ENCODE measurements around the gene IL6.
"Not testable (repeated sequence)": the region's sequence is repeated elsewhere in the genome, so short reads cannot be mapped to it uniquely, and the experiment has no call there.

The IL6 gene

DNA sequence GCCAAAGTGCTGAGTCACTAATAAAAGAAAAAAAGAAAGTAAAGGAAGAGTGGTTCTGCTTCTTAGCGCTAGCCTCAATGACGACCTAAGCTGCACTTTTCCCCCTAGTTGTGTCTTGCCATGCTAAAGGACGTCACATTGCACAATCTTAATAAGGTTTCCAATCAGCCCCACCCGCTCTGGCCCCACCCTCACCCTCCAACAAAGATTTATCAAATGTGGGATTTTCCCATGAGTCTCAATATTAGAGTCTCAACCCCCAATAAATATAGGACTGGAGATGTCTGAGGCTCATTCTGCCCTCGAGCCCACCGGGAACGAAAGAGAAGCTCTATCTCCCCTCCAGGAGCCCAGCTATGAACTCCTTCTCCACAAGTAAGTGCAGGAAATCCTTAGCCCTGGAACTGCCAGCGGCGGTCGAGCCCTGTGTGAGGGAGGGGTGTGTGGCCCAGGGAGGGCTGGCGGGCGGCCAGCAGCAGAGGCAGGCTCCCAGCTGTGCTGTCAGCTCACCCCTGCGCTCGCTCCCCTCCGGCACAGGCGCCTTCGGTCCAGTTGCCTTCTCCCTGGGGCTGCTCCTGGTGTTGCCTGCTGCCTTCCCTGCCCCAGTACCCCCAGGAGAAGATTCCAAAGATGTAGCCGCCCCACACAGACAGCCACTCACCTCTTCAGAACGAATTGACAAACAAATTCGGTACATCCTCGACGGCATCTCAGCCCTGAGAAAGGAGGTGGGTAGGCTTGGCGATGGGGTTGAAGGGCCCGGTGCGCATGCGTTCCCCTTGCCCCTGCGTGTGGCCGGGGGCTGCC, at the start of gene IL6:
Gene IL6 (plus strand): TSS at position 294 of the 807 bp plus-strand sequence. CDS start 63 bp downstream, at position 357.
- peak; percentile 90 for DNase-seq

DNA sequence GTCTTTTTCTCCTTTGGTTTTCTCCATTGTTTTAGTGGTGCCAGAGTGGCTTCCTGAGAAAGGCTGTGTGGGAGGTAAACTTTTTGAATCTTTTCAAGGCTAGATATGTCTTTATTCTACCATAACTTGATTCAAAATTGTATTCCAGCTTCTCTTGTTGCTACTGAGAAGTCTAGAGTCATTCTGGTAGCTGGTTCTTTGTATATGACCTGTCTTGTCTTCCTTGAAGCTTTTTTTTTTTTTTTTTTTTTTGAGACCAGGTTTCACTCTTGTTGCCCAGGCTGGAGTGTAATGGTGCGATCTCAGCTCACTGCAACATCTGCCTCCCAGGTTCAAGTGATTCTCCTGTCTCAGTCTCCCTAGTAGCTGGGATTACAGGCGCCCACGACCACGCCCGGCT, 49.7 kb upstream of the IL6 start:
- DNase-seq = not testable (repeated sequence)

DNA sequence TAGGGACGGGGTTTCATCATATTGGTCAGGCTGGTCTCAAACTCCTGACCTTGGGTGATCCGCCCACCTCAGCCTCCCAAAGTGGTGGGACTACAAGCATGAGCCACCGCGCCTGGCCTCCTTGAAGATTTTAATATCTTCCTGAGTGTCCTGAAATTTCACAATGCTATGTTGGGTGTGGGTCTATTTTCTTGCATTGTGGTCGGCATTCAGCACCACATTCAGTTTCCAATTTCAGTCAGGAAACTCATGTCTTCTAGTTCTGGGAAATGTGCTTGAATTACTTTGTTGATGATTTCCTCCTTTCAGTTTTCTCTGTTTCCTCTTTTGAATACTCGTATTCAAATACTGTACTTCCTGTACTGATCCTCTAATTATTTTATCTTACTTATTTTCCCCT, 49.3 kb upstream of the IL6 start:
- no peak for DNase-seq

DNA sequence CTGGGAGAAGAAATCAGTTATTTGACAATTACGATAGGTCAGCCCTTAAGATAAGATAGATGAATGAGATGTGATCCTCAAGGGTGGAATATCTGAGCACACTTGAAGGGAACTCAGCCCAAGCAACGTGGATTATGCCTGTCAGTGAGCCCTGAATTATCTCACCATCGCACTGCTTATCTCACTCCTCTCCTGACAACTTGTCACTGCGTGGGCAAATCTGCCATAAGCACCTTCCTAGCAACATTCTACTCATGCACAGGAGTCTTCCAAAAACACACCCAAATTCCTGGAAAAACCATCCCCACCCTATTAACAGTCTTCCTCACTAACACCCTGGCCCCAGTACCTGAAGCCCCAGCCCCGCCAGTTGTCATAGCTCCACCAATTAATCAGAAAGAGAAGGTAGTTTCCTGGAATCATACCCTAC, 46.5 kb upstream of the IL6 start:
- no peak for DNase-seq

DNA sequence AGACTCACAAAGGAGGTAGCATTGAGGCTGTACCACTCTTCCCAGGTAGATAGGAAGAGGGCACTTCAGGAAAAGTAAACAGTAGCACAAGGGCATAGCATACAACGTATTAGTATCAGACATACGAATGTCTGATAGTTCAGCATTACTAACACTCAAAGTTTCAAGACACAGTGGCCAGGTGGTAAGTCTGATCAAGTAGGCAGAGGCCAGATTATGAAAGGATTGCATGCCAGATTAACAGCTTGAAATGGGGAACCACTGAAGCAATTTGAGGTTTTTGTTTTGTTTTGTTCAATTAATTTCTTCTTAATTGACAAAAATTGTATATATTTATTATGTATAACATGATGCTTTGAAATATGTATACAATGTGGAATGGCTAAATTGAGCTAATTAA, 45.7 kb upstream of the IL6 start:
- no peak for DNase-seq

DNA sequence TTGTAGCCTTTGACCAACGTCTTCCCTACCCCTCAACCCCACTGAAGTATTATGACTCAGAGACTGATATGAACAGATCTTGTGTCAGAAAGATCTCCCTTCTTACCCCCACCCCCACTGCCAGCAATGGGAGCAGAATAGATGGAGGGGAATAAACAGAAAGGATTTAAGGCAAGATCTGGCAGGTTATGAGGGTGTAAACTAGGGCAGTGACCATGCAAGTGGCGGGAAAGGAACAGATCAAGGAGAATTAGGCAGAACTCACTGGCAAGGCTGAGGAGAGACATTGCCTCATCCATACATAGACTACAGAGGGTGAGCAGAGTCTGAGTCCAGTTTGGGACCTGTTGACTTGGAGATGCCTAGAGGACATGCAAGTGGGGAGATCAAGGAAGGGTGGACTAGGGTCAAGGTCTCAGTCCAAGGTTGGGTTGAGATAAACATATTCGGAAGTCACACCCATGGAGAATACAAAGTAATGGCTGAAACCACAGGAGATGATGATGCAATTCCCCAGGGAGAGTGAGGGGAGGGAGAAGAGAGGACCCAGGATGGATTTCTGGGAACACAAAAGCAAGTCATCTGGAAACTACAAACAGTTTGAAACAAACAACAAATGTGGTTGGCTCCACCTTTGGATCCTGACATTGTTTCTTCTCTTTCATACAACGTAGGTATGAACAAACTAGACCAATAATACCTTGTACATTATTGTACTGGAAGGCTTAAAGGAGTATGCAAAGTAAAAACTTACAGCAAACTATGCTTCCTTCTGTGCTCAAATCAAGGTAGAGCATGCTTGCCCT, 44.9 kb upstream of the IL6 start:
- no peak for DNase-seq

DNA sequence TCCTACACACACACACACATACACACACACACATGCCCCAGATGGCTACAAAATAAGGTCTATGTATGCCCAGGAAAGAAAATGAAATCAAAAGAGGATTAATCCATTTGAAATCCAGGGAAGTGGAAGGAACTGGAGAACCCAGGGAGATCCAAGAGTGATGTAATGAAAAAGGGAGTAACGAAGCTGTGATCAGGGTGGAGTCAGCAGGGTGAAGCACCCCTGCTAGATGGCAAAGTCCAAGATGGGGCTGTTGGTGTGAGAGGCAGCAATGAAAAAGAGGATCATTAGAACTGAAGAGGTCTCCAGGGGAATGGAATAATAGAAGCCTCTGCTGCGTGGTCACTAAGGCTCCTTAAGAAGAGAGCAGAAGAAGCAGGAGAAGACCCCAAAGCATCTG, 43.6 kb upstream of the IL6 start:
- no peak for DNase-seq

DNA sequence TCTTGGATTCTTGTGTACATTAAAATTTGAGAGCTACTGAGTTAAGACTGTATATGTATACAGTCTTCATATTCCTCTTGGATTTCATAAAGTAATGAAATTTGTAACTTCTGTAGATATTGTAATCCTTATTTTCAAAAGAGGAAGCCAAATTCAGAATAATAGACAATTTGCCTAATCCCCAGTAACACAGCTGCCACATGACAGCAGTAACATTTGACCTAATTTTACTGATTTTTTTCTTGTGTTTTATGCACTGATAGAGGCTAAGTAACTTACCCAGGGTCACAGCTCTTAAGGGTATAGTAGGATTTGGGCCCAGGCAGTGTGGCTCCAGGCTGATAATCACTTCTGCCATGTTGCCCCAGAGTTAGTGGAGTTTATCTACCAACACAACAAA, 40.4 kb upstream of the IL6 start:
- no peak for DNase-seq

DNA sequence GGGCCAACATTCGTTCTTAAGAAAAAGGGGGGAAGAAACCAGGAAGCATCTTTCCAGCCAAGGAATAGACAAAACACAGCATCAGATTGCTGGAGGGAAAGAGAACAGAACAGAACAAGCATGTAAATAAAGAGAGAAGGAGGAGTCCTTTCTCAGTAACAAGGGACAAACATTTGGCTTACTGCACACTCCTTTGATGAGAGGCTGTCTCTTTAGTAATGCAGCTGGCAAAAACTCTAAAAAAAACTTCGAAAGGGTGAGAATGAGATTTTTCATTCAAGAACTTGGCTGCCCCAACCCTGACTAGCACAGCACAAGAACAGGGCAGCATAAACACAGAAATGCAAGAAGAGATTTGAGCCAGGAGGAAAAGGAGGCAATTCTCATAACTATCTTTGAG, 38.9 kb upstream of the IL6 start:
- no peak for DNase-seq

DNA sequence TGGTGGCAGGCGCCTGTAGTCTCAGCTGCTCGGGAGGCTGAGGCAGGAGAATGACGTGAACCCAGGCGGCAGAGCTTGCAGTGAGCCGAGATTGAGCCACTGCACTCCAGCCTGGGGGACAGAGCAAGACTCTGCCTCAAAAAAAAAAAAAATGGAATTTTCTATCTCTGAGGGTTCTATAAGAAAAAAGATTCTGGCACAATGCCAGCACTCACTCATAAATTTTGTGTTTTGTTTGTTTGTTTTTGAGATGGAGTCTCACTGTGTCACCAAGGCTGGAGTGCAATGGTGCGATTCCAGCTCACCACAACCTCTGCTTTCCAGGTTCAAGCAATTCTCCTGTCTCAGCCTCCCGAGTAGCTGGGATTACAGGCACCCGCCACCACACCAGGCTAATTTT, 38.1 kb upstream of the IL6 start:
- not testable (repeated sequence) for DNase-seq

DNA sequence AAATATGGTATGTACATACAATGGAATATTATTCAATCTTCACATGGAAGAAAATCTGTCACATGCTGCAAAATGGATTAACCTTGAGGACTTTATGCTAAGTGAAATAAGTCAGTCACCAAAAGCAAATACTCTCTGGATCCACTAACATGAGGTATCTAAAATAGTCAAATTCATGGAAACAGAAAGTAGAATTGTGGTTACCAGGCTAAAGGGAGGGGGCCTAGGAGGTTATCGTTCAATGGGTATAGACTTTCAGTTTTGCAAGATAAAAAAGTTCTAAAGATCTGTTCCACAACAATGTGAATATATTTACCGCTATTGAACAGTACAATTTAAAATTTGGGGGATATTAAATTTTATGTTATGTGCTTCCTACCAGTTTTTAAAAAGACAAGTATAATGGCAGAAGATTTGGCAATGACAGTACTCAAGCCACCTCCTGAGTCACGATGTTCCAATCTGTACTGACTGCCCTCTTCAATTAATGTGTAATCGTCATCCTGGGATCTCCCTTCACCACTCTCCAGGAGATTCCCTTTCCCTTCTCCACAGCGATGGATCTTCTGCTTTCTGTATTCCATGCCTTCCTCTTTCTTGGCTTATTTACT, 32.3 kb upstream of the IL6 start:
- no peak for DNase-seq

DNA sequence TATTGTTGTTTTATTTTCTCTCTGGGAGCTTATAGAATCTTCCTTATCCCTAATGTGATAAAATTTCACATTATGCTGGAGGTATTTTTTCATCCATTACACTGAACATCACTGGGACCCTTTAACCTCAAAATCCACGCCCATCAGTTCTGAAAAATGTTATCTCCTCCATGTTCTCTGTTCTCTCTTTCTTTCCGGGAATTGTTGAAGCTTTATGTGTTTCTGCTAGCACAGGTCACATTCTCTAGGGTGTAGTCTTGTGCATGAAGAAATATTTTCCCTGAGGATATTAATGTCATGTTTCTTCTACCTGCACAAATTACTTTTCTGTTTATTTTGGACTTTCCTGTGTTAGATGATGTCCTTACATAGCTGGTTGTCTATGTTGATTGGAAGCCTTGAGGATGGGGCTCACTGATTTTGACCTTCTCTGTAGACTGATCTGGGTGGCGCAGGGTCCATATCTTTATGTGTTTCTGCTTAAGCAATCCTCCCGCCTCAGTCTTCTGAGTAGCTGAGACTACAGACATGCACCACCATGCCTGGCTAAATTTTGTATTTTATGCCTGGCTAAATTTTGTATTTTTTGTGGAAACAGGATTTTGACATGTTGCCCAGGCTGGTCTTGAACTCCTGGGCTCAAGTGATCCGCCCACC, 31.4 kb upstream of the IL6 start:
- DNase-seq = no peak

DNA sequence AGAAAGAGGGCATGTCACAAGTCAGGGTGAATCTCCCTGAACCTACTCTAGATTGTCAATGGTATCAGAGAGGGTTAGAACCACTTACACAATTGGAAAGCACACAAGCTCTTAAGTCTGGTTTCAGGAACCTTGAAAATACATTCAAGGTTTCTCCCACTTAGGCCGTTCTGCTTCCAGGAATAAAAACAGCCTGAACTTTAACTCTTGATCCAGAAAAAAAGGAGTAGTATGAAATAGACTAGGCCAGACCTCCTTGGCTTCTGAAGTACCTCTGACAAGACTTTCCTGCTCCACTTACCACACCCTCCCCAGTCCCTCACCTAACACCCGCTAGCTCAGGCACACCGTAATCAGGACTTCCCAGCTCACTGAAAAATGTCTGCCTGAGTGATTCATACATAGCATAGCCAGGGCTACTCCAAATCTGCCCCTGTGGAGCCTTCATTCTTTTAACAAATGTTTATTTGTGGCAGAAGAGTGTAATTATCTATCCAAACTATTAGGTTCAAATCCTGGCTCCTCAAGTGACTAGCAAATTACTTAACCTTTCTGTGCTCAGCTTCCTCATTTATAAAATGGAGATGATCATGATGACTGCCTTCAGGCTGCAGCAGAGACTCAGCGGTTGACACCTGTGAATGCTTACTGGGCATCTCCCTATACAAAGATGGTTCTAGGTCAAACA, 30.3 kb upstream of the IL6 start:
- no peak for DNase-seq

DNA sequence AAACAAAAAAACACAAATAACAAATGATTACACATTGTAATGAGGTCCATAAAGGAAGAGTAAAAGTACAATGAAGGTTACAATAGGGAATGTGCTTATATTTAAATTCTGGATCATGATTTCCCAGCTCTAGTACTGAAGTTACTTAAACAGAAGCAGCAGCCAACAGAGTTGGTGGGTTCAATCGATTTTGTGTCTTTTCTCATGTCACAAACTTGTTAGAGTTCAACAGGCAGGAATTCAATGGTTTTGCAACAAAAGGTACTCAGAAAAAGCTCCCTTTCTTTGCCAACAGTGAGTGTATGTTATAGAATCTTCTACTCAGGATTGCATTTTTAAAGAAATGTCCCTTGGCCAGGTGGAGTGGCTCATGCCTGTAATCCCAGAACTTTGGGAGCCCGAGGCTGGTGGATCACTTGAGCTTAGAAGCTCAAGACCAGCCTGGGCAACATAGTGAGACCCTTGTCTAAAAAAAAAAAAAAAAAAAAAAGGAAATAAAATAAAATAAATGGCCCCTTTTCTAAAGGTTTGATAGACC, 29.6 kb upstream of the IL6 start:
- DNase-seq = no peak

DNA sequence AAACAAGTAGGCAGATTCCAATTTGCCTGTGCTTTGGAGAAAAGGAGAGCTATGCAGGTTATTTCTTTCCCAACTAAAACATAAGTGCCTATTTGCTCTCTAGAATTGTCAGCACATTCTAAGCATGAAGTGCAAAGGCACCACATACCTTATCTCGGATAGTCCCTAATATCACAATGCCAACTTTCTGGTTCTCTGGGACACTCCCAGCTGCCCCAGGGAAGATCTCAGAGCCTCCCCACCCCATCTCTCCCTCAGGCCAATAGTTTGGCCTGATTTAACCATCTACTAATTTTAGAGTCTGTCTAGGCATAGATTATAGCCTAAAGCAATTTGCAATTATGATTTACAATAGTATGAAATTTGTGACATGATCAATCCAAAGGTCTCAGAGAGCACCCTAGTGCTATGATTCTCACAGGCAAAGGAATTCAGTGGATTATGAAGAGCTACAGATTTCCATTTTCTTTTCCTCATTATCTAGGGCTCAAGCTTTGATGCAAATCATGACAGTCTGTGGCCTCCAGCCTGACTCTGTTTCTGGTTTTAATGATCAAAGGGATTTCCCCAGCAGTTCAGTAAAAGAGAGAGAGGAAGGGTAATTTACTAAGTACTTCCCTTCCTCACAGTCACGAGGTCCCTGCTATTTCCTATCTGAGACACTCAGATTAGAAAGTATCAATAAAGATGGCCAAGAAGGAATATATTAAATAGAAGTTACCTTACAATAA, 29.0 kb upstream of the IL6 start:
- no peak for DNase-seq

DNA sequence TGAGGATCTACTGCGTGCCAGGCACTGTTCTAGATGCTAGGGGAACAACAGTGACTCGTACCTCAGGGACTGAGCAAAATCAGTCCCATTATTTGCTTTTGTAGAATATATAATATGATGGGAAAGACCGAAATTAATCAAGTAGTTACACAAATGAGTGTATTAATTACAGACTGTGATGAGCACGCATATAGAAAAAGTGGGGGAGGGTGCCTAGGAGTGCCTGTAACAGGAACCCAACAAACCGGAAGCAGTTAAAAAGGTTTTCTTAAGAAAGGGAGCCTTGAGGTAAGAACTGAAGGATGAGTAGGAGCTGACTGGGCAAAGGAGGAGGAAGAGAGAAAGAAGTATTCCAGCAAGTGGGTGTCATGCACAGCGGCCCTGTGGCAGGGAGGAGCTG, 28.2 kb upstream of the IL6 start:
- no peak for DNase-seq

DNA sequence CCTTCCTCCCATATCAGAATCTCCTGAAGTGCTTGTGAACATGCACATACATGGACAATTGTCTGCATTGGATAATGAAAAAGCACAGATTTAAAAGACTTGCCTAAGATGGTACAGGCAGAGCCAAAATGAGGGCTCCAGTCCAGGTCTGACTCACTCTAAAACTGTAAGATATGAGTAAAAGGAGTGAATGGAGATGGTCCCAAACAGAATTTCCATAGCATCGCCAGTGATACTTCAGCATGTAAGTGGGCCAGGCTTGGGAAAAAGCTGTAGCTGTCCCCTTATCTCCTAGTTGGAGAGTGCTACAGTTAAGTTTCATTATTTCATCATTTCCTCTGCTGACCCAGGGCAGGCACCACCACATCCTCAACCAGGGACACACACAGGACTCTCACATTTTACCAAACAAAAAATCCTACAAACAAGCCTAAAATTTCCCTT, 26.4 kb upstream of the IL6 start:
- no peak for DNase-seq

DNA sequence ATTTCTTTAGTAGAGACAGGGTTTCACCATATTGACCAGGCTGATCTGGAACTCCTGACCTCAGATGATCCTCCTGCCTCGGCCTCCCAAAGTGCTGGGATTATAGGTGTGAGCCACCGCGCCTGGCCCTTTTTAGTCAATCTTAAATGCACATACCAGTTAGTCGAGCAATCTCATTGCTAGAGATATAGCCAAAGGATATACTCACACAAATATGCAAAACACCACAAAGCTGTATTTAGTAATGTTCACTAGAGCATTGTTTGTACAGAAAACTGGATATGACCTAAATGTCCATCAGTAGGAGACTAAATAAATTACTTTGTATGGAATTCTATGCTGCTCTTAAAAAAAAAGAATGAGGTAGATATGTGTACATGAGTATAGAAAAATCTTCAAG, 24.5 kb upstream of the IL6 start:
- no peak for DNase-seq

DNA sequence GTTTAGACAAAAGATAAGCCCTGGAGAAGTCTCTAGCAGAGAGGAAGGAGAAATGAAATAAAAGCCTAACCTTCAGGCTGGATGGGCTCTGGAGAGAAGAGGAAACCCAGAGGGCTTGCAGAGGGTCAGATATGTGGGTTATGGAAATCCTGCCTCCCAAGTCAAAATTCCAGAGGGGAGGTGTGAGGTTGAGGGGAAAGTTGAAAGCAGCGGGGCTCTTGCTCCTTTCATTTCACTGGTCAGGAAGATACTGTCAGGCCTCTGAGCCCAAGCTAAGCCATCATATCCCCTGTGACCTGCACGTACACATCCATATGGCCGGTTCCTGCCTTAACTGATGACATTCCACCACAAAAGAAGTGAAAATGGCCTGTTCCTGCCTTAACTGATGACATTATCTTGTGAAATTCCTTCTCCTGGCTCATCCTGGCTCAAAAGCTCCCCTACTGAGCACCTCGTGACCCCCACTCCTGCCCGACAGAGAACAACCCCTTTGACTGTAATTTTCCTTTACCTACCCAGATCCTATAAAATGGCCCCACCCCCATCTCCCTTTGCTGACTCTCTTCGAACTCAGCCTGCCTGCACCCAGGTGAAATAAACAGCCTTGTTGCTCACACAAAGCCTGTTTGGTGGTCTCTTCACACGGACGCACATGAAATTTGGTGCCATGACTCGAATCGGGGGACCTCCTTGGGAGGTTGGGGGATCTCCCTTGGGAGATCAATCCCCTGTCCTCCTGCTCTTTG, 23.7 kb upstream of the IL6 start:
- not testable (repeated sequence) for DNase-seq

DNA sequence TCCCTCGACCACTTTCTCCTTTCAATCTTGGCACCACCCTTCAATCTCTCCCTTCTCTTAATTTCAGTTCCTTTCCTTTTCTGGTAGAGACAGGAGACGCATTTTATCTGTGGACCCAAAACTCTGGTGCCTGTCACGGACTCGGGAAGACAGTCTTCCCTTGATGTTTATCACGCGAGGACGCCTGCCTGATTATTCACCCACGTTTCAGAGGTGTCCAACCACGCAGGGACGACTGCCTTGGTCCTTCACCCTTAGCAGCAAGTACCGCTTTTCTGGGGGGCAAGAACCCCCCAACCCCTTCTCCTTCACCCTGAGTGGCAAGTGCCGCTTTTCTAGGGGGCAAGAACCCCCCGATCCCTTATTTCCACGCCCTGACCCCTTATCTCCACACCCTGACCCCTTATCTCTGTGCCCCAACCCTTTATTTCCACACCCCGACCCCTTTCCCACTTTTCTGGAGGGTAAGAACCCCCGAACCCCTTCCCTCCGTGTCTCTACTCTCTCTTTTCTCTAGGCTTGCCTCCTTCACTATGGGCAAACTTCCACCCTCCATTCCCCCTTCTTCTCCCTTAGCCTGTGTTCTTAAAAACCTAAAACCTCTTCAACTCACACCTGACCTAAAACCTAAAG, 22.9 kb upstream of the IL6 start:
- not testable (repeated sequence) for DNase-seq
